GM12873 (cell line): ENCODE results near the gene PPIL6.

Experiments used
- CTCF ChIP-seq: IDR thresholded peaks from 2 replicates; pipeline ENCODE4 v1.5.1; 2012; ENCODE audit warnings: low read depth, mild to moderate bottlenecking, moderate library complexity, low read length, control low read depth; ENCODE audit not compliant: insufficient read depth; ENCODE audit errors: missing control alignments

The PPIL6 gene

GRCh38 chr6:109372130-109372529 is 68.3 kb downstream of the PPIL6 start:
- TF ChIP-seq CTCF: no peak

- no peak for TF ChIP-seq CTCF
Measured at GRCh38 chr6:109370792-109371191, 69.6 kb downstream of the PPIL6 start.

- TF ChIP-seq CTCF: no peak
Measured at GRCh38 chr6:109370336-109370735, 70.1 kb downstream of the PPIL6 start.

GRCh38 chr6:109369728-109370127 is 70.7 kb downstream of the PPIL6 start:
- no peak for TF ChIP-seq CTCF

- TF ChIP-seq CTCF: no peak
Measured at GRCh38 chr6:109363753-109364152, 76.7 kb downstream of the PPIL6 start.

- no peak for TF ChIP-seq CTCF
Measured at GRCh38 chr6:109362102-109362884, 78.1 kb downstream of the PPIL6 start.

GRCh38 chr6:109360791-109361190 is 79.6 kb downstream of the PPIL6 start:
- TF ChIP-seq CTCF: no peak
